Karpas-422 (cell line): Measurements from ENCODE around the gene NSMCE1. TPM values are rescaled to one million over a fixed set of nuclear protein-coding genes. Genes with fewer than 3 reads are reported as not detected.
"Not testable (repeated sequence)": the region's sequence is repeated elsewhere in the genome, so short reads cannot be mapped to it uniquely, and the experiment has no call there.

Experiments used
- DNase-seq: peaks from one replicate; pipeline ENCODE4 v3.0.0-alpha.2; 2015
- H2AFZ ChIP-seq: fragments of 200-600 bp; sonication (generic); 2 replicates; pipeline ENCODE4 v1.6.1; 2014; ENCODE audit warnings: antibody characterized with exemption, low read length, mixed read lengths
- H3K27ac ChIP-seq: fragments of 200-600 bp; sonication (generic); 2 replicates; pipeline ENCODE4 v1.5.1; 2014; ENCODE audit warnings: mild to moderate bottlenecking, low read length, moderate library complexity
- H3K27me3 ChIP-seq: fragments of 200-600 bp; sonication (generic); 2 replicates; pipeline ENCODE4 v1.6.1; 2014; ENCODE audit warnings: low read length, mixed read lengths
- H3K36me3 ChIP-seq: fragments of 200-600 bp; sonication (generic); 2 replicates; pipeline ENCODE4 v1.6.1; 2014; ENCODE audit warnings: low read length, mixed read lengths; ENCODE audit not compliant: insufficient read depth
- H3K4me1 ChIP-seq: fragments of 200-600 bp; sonication (generic); 2 replicates; pipeline ENCODE4 v1.6.1; 2014; ENCODE audit warnings: mild to moderate bottlenecking, low read length, mixed read lengths
- H3K4me2 ChIP-seq: fragments of 200-600 bp; sonication (generic); 2 replicates; pipeline ENCODE4 v1.6.1; 2014; ENCODE audit warnings: low read length, low read depth, mild to moderate bottlenecking; ENCODE audit not compliant: poor library complexity, severe bottlenecking
- H3K4me3 ChIP-seq: fragments of 200-600 bp; sonication (generic); 2 replicates; pipeline ENCODE4 v1.5.1; 2014; ENCODE audit warnings: mild to moderate bottlenecking, antibody characterized with exemption, low read length, mixed read lengths
- H3K79me2 ChIP-seq: fragments of 200-600 bp; sonication (generic); 2 replicates; pipeline ENCODE4 v1.6.1; 2014; ENCODE audit warnings: mild to moderate bottlenecking, low read length, mixed read lengths
- H3K9ac ChIP-seq: fragments of 200-600 bp; sonication (generic); 2 replicates; pipeline ENCODE4 v1.6.0; 2014; ENCODE audit warnings: low read length
- H3K9me2 ChIP-seq: fragments of 200-600 bp; sonication (generic), shearing (Covaris generic); replicated peaks from 2 replicates; pipeline ENCODE4 v1.6.0; 2014; ENCODE audit warnings: mild to moderate bottlenecking, low read length, moderate library complexity; ENCODE audit not compliant: insufficient read depth
- H3K9me3 ChIP-seq: fragments of 300-700, 200-600 bp; sonication (generic); 2 replicates; pipeline ENCODE4 v1.6.1; 2014; ENCODE audit warnings: low read length, mixed read lengths
- H4K20me1 ChIP-seq: fragments of 200-600 bp; sonication (generic); 2 replicates; pipeline ENCODE4 v1.6.1; 2014; ENCODE audit warnings: mild to moderate bottlenecking, antibody characterized with exemption, low read length, low read depth; ENCODE audit not compliant: insufficient read depth
- total RNA-seq: library from RNA; depleted of rRNA; stranded (reverse); fragments of >200 nt; shearing (Covaris generic); gene quantifications from 2 replicates; pipeline ENCODE4 v1.2.3, GENCODE V29; 2014; ENCODE audit warnings: low replicate concordance

Gene NSMCE1
- total RNA-seq, 1 experiment from 2014 or later = 77.8 TPM

- Histone ChIP-seq H3K9me2 (no peaks in the 10 kb centered on the region), H3K36me3 (no peaks in the 10 kb centered on the region), H3K79me2 (peaks cover 8% of the 10 kb centered on the region; the same call in 1 of the 2 replicates), H3K9ac (peak within 1 kb of the TSS; percentile 97), H3K27me3 (no peaks in the 10 kb centered on the region), H2AFZ (peak within 1 kb of the TSS; percentile 85), H3K4me2 (peak within 1 kb of the TSS; percentile 97), H3K27ac (peak within 1 kb of the TSS; percentile 87), H3K4me1 (peaks cover 33% of the 10 kb centered on the region), H3K9me3 (no peaks in the 10 kb centered on the region), H4K20me1 (no peaks in the 10 kb centered on the region), H3K4me3 (peak within 1 kb of the TSS; percentile 92)
- DNase-seq = peak; percentile 99
Observed at GRCh38 chr16:27203507-27204311, 64.9 kb downstream of the NSMCE1 start, which contains the start of gene KDM8. TSS of gene KDM8 (plus strand) at chr16:27203526. CDS start at chr16:27210124, 6,598 bp downstream.

- H3K9ac ChIP-seq = peak overlapping the region; percentile 80
- no peaks in the 10 kb centered on the region for H3K9me3 ChIP-seq
- H4K20me1 ChIP-seq = no peaks in the 10 kb centered on the region
- DNase-seq = peak; percentile 96
- peak overlapping the region; percentile 69 for H3K4me2 ChIP-seq
- H3K36me3 ChIP-seq = no peaks in the 10 kb centered on the region
- H2AFZ ChIP-seq = peak overlapping the region; percentile 85; the same call in 1 of the 2 replicates
- H3K27ac ChIP-seq = peak overlapping the region; percentile 76
- no peaks in the 10 kb centered on the region for H3K27me3 ChIP-seq
- peaks cover 8% of the 10 kb centered on the region; the same call in 1 of the 2 replicates for H3K79me2 ChIP-seq
- no peaks in the 10 kb centered on the region for H3K9me2 ChIP-seq
- peak overlapping the region; percentile 92 for H3K4me3 ChIP-seq
- peaks cover 33% of the 10 kb centered on the region for H3K4me1 ChIP-seq
Observed at GRCh38 chr16:27202923-27203506, 65.6 kb downstream of the NSMCE1 start.

GRCh38 chr16:27200914-27201313 is 67.7 kb downstream of the NSMCE1 start:
- H3K36me3 ChIP-seq, H3K4me2 ChIP-seq, H3K9me3 ChIP-seq, H3K9ac ChIP-seq, H3K27ac ChIP-seq, DNase-seq, H3K79me2 ChIP-seq, H4K20me1 ChIP-seq, H3K4me3 ChIP-seq, H3K9me2 ChIP-seq, H2AFZ ChIP-seq, H3K27me3 ChIP-seq: not testable (repeated sequence)
- peaks cover 33% of the 10 kb centered on the region for H3K4me1 ChIP-seq

GRCh38 chr16:27199736-27200135 is 68.8 kb downstream of the NSMCE1 start:
- Histone ChIP-seq H4K20me1 (no peaks in the 10 kb centered on the region), H3K79me2 (peaks cover 8% of the 10 kb centered on the region; the same call in 1 of the 2 replicates), H3K9me3 (no peaks in the 10 kb centered on the region), H3K9me2 (no peaks in the 10 kb centered on the region), H3K27me3 (no peaks in the 10 kb centered on the region), H2AFZ (peak overlapping the region; percentile 90), H3K4me3 (no peak overlapping the region), H3K27ac (no peak overlapping the region), H3K4me2 (peak overlapping the region; percentile 22), H3K36me3 (no peaks in the 10 kb centered on the region), H3K9ac (no peak overlapping the region), H3K4me1 (peaks cover 21% of the 10 kb centered on the region)
- peak; percentile 63 for DNase-seq

- Histone ChIP-seq H4K20me1 (no peaks in the 10 kb centered on the region), H3K4me2 (peak overlapping the region; percentile 22), H3K36me3 (no peaks in the 10 kb centered on the region), H3K79me2 (peaks cover 2% of the 10 kb centered on the region; the same call in 1 of the 2 replicates), H3K27ac (no peak overlapping the region), H3K27me3 (no peaks in the 10 kb centered on the region), H3K9ac (no peak overlapping the region), H3K9me3 (no peaks in the 10 kb centered on the region), H3K4me1 (peaks cover 16% of the 10 kb centered on the region), H3K4me3 (no peak overlapping the region), H2AFZ (peak overlapping the region; percentile 90), H3K9me2 (no peaks in the 10 kb centered on the region)
- DNase-seq = no peak
Observed at GRCh38 chr16:27199235-27199586, 69.4 kb downstream of the NSMCE1 start.

- Histone ChIP-seq H3K4me2 (no peak overlapping the region), H4K20me1 (no peaks in the 10 kb centered on the region), H2AFZ (peak overlapping the region; percentile 90; the same call in 1 of the 2 replicates), H3K9ac (no peak overlapping the region), H3K27me3 (no peaks in the 10 kb centered on the region), H3K36me3 (no peaks in the 10 kb centered on the region), H3K27ac (no peak overlapping the region), H3K4me1 (peaks cover 16% of the 10 kb centered on the region), H3K79me2 (no peaks in the 10 kb centered on the region), H3K9me2 (no peaks in the 10 kb centered on the region), H3K9me3 (no peaks in the 10 kb centered on the region), H3K4me3 (no peak overlapping the region)
- DNase-seq = no peak
Observed at GRCh38 chr16:27198451-27199234, 69.9 kb downstream of the NSMCE1 start.

GRCh38 chr16:27197004-27197403 is 71.6 kb downstream of the NSMCE1 start:
- no peaks in the 10 kb centered on the region for H3K9me2 ChIP-seq
- H3K36me3 ChIP-seq = no peaks in the 10 kb centered on the region
- H3K27me3 ChIP-seq = no peaks in the 10 kb centered on the region
- no peak for DNase-seq
- H3K4me3 ChIP-seq = no peak overlapping the region
- H3K9me3 ChIP-seq = no peaks in the 10 kb centered on the region
- H3K9ac ChIP-seq = no peak overlapping the region
- no peak overlapping the region for H2AFZ ChIP-seq
- H4K20me1 ChIP-seq = no peaks in the 10 kb centered on the region
- H3K4me2 ChIP-seq = no peak overlapping the region
- no peak overlapping the region for H3K27ac ChIP-seq
- no peaks in the 10 kb centered on the region for H3K79me2 ChIP-seq
- peaks cover 10% of the 10 kb centered on the region for H3K4me1 ChIP-seq
